Karpas-422 (cell line): ENCODE measurements around the gene RABGAP1L. TPM values are rescaled to one million over a fixed set of nuclear protein-coding genes. Genes with fewer than 3 reads are reported as not detected.
A peak's percentile ranks its signal among the peaks of the same experiment; 100 is the strongest.

Experiments
- DNase-seq: peaks from one replicate; pipeline ENCODE4 v3.0.0-alpha.2; 2015
- H2AFZ ChIP-seq: fragments of 200-600 bp; sonication (generic); 2 replicates; pipeline ENCODE4 v1.6.1; 2014; ENCODE audit warnings: antibody characterized with exemption, low read length, mixed read lengths
- H3K27ac ChIP-seq: fragments of 200-600 bp; sonication (generic); 2 replicates; pipeline ENCODE4 v1.5.1; 2014; ENCODE audit warnings: mild to moderate bottlenecking, low read length, moderate library complexity
- H3K27me3 ChIP-seq: fragments of 200-600 bp; sonication (generic); 2 replicates; pipeline ENCODE4 v1.6.1; 2014; ENCODE audit warnings: low read length, mixed read lengths
- H3K36me3 ChIP-seq: fragments of 200-600 bp; sonication (generic); 2 replicates; pipeline ENCODE4 v1.6.1; 2014; ENCODE audit warnings: low read length, mixed read lengths; ENCODE audit not compliant: insufficient read depth
- H3K4me1 ChIP-seq: fragments of 200-600 bp; sonication (generic); 2 replicates; pipeline ENCODE4 v1.6.1; 2014; ENCODE audit warnings: mild to moderate bottlenecking, low read length, mixed read lengths
- H3K4me2 ChIP-seq: fragments of 200-600 bp; sonication (generic); 2 replicates; pipeline ENCODE4 v1.6.1; 2014; ENCODE audit warnings: low read length, low read depth, mild to moderate bottlenecking; ENCODE audit not compliant: poor library complexity, severe bottlenecking
- H3K4me3 ChIP-seq: fragments of 200-600 bp; sonication (generic); 2 replicates; pipeline ENCODE4 v1.5.1; 2014; ENCODE audit warnings: mild to moderate bottlenecking, antibody characterized with exemption, low read length, mixed read lengths
- H3K79me2 ChIP-seq: fragments of 200-600 bp; sonication (generic); 2 replicates; pipeline ENCODE4 v1.6.1; 2014; ENCODE audit warnings: mild to moderate bottlenecking, low read length, mixed read lengths
- H3K9ac ChIP-seq: fragments of 200-600 bp; sonication (generic); 2 replicates; pipeline ENCODE4 v1.6.0; 2014; ENCODE audit warnings: low read length
- H3K9me2 ChIP-seq: fragments of 200-600 bp; sonication (generic), shearing (Covaris generic); replicated peaks from 2 replicates; pipeline ENCODE4 v1.6.0; 2014; ENCODE audit warnings: mild to moderate bottlenecking, low read length, moderate library complexity; ENCODE audit not compliant: insufficient read depth
- H3K9me3 ChIP-seq: fragments of 300-700, 200-600 bp; sonication (generic); 2 replicates; pipeline ENCODE4 v1.6.1; 2014; ENCODE audit warnings: low read length, mixed read lengths
- H4K20me1 ChIP-seq: fragments of 200-600 bp; sonication (generic); 2 replicates; pipeline ENCODE4 v1.6.1; 2014; ENCODE audit warnings: mild to moderate bottlenecking, antibody characterized with exemption, low read length, low read depth; ENCODE audit not compliant: insufficient read depth
- total RNA-seq: library from RNA; depleted of rRNA; stranded (reverse); fragments of >200 nt; shearing (Covaris generic); gene quantifications from 2 replicates; pipeline ENCODE4 v1.2.3, GENCODE V29; 2014; ENCODE audit warnings: low replicate concordance

Gene RABGAP1L
- total RNA-seq, 1 experiment from 2014 or later, result 28.9 TPM

DNA sequence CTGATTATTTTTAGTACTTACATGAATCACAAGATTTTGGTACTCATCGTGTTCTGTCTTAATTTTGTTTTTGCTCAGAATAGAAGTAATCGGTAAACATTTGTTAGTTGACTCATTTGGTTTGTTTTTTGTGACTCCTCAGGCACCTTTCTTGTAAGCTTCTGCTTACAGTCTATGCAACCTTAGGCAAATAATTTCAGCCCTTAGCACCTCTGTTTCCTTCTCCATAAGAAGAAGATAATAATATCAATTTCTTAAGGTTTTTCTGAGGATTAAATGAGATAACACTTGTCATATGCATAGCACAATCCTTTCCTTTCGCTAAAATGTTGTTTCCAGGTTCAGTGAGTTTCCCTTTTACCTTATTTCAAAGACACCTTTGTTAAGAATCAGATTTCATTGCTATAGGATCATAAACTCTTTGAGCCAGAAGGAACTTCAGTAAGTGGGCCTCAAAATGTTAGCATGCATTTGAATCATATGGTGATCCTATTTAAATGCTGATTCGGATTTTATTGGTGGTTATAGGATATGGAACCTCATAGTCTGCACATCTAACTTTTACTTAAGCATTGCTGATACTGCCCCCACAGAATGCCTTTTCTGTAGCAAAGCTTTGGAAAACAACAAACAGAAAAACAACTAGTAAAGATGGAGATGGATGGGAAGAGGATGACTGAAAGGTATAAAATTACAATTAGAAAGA, 567.7 kb downstream of the RABGAP1L start:
- Histone ChIP-seq H4K20me1 (no peaks in the 10 kb centered on the region), H3K9me3 (no peaks in the 10 kb centered on the region), H3K4me1 (no peaks in the 10 kb centered on the region), H3K4me3 (no peak overlapping the region), H3K4me2 (no peak overlapping the region), H3K27ac (no peak overlapping the region), H3K9me2 (no peaks in the 10 kb centered on the region), H3K36me3 (no peaks in the 10 kb centered on the region), H3K27me3 (no peaks in the 10 kb centered on the region), H3K79me2 (no peaks in the 10 kb centered on the region), H2AFZ (no peak overlapping the region), H3K9ac (no peak overlapping the region)
- no peak for DNase-seq

DNA sequence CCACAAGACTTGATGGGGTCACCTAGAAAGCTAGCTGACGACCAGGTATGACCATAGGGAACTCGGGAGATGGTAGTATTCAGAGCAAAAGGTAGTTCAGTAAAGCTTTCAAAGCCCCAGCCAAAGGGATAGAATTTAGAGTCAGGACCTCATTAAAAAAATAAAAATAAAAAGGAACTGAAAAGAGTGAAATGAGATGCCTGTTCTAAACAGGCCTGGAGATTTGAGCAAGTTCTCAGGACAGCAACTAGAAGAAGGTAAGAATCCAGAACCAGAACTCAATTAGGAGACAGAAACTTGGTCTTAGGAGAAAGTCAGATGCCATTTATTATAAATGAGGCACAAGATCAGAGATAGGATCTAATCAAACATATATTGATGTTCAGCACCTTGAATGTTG, 575.0 kb downstream of the RABGAP1L start:
- H3K9me3 ChIP-seq, result no peaks in the 10 kb centered on the region
- H3K9ac ChIP-seq, result no peak overlapping the region
- H3K79me2 ChIP-seq, result no peaks in the 10 kb centered on the region
- DNase-seq, result no peak
- H3K4me2 ChIP-seq, result no peak overlapping the region
- no peaks in the 10 kb centered on the region for H3K27me3 ChIP-seq
- H2AFZ ChIP-seq, result no peak overlapping the region
- H3K4me3 ChIP-seq, result no peak overlapping the region
- no peak overlapping the region for H3K27ac ChIP-seq
- no peaks in the 10 kb centered on the region for H3K36me3 ChIP-seq
- H3K9me2 ChIP-seq, result no peaks in the 10 kb centered on the region
- no peaks in the 10 kb centered on the region for H3K4me1 ChIP-seq
- no peaks in the 10 kb centered on the region for H4K20me1 ChIP-seq

DNA sequence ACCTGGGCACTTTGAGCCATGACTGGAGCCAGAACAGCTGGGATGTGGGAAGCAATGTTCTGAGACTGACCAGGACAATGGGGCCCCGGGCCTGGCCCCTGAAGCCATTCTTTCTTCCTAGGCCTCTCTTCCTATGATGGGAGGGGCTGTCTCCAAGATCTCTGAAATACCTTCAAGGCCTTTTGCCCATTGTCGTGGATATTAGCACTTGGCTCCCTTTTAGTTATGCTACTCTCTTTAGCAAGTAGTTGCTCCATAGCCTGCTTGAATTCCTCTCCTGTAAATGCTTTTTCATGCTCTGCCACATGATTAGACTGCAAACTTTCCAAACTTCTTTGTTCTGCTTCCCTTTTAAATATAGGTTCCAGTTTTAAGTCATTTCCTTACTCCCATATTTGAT, 577.5 kb downstream of the RABGAP1L start:
- no peak for DNase-seq
- no peaks in the 10 kb centered on the region for H3K79me2 ChIP-seq
- no peak overlapping the region for H3K27ac ChIP-seq
- H4K20me1 ChIP-seq, result no peaks in the 10 kb centered on the region
- H3K4me3 ChIP-seq, result no peak overlapping the region
- H3K9ac ChIP-seq, result no peak overlapping the region
- no peak overlapping the region for H3K4me2 ChIP-seq
- no peak overlapping the region for H2AFZ ChIP-seq
- no peaks in the 10 kb centered on the region for H3K4me1 ChIP-seq
- H3K27me3 ChIP-seq, result no peaks in the 10 kb centered on the region
- H3K9me2 ChIP-seq, result no peaks in the 10 kb centered on the region
- H3K9me3 ChIP-seq, result no peaks in the 10 kb centered on the region
- no peaks in the 10 kb centered on the region for H3K36me3 ChIP-seq

DNA sequence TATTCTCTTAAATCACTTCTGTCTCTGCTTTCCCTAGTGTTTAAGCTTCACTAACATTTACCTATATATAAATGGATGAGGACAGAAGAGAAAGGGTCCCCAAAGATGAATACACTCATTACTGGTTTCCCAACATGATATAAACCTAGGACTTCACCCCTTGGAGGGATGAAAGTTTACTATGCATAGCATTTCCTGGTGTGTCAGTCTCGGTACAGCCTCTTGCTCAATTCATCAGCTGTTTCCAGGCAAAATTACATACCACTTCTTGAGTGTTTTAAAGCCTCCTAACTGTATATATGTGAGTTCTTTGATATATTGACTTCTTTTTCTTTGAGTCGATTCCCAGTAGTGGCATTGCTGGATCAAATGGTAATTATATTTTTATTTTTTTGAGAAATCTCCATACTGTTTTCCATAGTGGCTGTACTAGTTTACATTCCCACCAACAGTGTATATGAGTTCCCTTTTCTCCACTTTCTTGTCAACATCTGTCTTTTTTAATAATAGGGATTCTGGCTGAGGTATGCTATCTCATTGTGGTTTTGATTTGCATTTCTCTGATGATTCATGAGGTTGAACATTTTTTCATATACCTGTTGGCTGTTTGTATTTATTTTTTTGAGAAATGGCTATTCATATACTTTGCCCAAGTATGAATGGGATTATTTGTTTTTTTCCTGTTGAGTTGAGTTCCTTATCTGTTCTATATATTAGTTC, 581.1 kb downstream of the RABGAP1L start:
- H3K27me3 ChIP-seq, result no peaks in the 10 kb centered on the region
- no peaks in the 10 kb centered on the region for H3K4me1 ChIP-seq
- H3K9me3 ChIP-seq, result no peaks in the 10 kb centered on the region
- no peaks in the 10 kb centered on the region for H3K79me2 ChIP-seq
- H3K36me3 ChIP-seq, result no peaks in the 10 kb centered on the region
- no peak for DNase-seq
- no peak overlapping the region for H3K4me2 ChIP-seq
- no peak overlapping the region for H3K27ac ChIP-seq
- no peak overlapping the region for H3K4me3 ChIP-seq
- H2AFZ ChIP-seq, result no peak overlapping the region
- no peak overlapping the region for H3K9ac ChIP-seq
- H3K9me2 ChIP-seq, result no peaks in the 10 kb centered on the region
- no peaks in the 10 kb centered on the region for H4K20me1 ChIP-seq

DNA sequence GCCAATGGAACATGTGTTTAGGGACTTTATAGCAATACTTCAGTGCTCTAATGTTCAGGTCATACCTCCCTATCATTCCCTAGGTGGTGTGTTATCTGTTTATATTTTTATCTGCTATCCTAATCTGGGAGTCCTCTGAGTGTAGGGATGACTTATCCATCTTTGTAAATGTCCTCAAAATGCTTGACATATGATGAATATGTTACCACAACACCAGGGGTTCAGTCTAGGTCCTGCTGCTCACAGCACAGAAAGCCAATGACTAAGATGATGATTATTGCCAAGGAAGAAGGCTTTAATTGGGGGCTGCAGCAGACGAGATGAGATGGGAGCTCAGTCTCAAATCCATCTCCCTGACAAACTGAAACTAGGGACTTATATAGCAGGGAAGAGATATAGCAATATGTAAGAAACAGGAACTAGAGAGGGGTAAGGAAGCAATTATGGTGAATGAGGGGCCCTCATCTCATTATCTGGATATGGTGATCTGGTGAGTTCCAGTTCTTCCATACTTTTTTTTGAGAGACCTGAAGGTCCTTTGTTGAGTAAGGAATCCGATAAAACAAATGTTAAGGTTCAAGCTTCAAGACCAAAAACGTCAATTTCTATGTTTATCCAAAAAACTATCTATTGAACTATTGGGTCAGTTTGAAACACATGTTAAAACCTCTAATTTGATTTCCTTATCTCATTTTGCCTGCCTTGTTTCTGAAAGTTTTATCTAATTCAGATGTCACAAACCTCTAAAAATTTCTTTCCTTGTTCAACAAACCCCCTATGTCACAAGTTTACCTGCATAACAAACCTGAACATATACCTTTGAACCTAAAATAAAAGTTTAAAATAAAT, 583.7 kb downstream of the RABGAP1L start:
- DNase-seq, result no peak
- Histone ChIP-seq H3K9me2 (no peaks in the 10 kb centered on the region), H2AFZ (no peak overlapping the region), H3K36me3 (no peaks in the 10 kb centered on the region), H3K79me2 (no peaks in the 10 kb centered on the region), H4K20me1 (no peaks in the 10 kb centered on the region), H3K4me2 (no peak overlapping the region), H3K4me3 (no peak overlapping the region), H3K4me1 (no peaks in the 10 kb centered on the region), H3K9me3 (no peaks in the 10 kb centered on the region), H3K27me3 (no peaks in the 10 kb centered on the region), H3K27ac (no peak overlapping the region), H3K9ac (no peak overlapping the region)

DNA sequence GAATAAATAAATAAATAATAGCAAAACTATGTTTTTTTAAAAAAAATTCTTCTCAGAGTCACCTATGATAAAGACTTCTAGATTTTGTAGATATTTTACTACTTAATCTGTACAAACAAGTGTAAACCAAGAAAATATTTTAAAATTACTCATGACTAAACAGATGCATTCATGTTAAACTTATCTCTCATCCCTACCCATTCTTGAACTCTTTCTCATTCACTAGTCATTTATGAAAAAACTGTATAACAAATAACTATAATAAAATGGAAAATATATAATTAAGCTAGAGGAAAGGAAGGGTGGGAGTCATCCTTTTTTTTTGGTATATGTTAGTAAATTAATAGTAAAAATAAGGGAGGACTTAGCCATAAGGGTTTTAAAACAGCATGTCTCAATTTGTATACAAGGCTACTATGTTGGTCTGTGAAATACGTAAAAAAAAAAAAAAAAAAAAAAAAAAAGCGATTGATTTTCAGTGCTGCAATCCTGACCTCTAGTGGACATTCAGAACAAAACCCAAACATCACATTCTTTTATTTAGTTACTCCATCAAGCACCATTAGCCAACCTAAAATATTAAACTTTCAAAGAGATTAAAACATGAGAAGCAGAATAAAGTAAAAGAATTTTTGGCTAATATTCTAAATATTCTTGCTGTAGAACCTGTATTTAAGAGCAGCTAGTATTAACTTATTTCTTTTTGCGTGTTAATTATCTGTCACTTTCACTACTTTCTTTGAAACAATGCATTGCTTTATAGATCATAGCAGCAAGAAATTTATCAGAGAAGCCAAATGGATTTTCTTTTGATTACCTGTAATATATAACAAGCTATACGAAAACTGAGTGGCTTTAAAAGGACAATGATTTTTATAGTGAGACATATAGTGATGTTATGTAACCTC, 584.6 kb downstream of the RABGAP1L start:
- Histone ChIP-seq H3K9ac (no peak overlapping the region), H3K36me3 (no peaks in the 10 kb centered on the region), H3K9me2 (no peaks in the 10 kb centered on the region), H3K9me3 (no peaks in the 10 kb centered on the region), H3K27me3 (no peaks in the 10 kb centered on the region), H3K4me3 (no peak overlapping the region), H3K4me1 (no peaks in the 10 kb centered on the region), H3K27ac (no peak overlapping the region), H3K79me2 (no peaks in the 10 kb centered on the region), H2AFZ (no peak overlapping the region), H3K4me2 (no peak overlapping the region), H4K20me1 (no peaks in the 10 kb centered on the region)
- peak; percentile 87 for DNase-seq

DNA sequence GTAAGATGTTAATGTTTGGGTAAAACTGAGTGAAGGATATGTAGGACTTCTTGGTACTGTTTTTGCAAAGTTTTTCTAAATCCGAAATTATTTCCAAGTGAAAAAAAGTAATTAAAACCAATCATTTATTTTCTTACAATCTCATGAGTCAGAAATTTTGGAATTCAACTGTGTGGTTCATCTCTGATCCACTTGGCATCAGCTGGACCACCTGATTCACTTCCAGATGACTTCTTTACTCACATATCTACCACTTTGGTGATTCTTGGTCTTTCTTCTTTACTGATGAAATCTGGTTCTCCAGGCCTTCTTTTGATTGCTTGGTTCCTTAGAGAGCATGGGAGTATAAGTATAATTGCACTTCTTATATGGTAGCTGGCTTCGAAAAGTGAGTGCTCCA, 585.6 kb downstream of the RABGAP1L start:
- H3K4me2 ChIP-seq, result no peak overlapping the region
- no peaks in the 10 kb centered on the region for H3K27me3 ChIP-seq
- H3K27ac ChIP-seq, result no peak overlapping the region
- no peaks in the 10 kb centered on the region for H3K9me3 ChIP-seq
- no peaks in the 10 kb centered on the region for H3K79me2 ChIP-seq
- no peaks in the 10 kb centered on the region for H4K20me1 ChIP-seq
- no peak overlapping the region for H2AFZ ChIP-seq
- no peak overlapping the region for H3K9ac ChIP-seq
- no peak overlapping the region for H3K4me3 ChIP-seq
- H3K9me2 ChIP-seq, result no peaks in the 10 kb centered on the region
- no peaks in the 10 kb centered on the region for H3K4me1 ChIP-seq
- H3K36me3 ChIP-seq, result no peaks in the 10 kb centered on the region
- no peak for DNase-seq
